NCI-H1436 (cell line): Measurements from ENCODE around the gene SYCP1.
A peak's percentile ranks its signal among the peaks of the same experiment; 100 is the strongest.
"Not testable (repeated sequence)": the region's sequence is repeated elsewhere in the genome, so short reads cannot be mapped to it uniquely, and the experiment has no call there.

Source experiments
- DNase-seq: peaks from one replicate; lab custom pipeline; 2025; lab: John Stamatoyannopoulos, UW

SYCP1 gene

DNA sequence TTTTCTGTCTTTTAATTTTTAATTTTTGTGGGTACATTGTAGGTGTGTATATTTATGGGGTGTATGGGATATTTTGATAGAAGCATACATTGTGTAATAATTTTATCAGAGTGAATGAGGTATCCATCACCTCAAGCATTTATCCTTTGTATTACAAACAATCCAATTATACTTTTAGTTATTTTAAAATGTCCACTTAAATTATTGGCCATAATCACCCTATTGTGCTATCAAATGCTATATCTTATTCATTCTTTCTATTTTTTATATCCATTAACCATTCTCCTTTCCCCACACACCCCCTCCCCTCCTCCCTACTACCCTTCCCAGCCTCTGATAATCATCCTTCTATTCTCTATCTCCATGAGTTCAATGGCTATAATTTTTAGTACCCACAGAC, 104.8 kb downstream of the SYCP1 start:
- DNase-seq: no peak

DNA sequence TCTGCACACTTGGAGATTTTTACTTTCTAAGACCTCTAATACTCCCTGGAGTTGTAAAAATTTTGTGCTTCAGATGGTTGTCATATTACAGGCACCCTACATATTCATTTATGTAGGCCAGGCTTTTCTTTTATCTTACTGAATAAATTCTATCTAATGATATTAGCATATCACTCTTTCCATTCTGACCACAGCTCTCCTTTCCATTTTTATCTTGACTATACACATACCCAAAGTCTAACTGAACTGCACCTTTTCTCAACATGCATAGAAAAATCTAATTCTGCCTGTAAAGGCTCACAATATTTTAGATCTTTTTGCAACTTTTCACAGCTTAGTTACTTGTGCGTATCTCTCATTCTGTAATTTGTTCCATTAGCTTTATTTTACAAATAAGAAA, 122.2 kb downstream of the SYCP1 start:
- no peak for DNase-seq

DNA sequence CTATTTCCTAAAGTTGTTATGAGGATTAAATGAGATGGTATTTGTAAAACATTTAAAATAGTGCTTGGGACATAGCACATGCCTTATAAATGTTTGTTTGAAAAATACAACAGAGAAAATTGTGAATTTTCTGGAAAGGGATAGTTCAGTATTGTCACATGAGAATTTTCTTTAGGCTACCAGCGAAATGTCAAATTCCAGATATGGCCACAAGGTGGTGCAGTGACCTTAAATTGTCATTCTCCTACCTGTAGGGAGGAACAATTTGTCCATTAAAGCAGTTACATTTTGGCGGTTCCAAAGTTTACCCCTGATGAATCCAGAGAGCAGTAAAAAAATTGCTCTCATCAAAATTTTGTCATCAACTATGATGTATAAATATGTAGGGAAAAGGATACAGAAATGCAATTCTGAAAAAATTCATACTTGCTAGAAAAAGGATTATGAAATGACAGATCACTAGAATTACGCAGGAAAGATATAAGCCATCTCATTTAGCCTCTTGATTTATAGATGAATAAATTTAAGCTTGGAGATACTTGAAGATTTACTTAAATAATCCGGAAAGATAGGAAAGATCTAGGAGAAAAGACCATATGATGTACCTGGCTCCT, 124.7 kb downstream of the SYCP1 start:
- peak; percentile 27 for DNase-seq

DNA sequence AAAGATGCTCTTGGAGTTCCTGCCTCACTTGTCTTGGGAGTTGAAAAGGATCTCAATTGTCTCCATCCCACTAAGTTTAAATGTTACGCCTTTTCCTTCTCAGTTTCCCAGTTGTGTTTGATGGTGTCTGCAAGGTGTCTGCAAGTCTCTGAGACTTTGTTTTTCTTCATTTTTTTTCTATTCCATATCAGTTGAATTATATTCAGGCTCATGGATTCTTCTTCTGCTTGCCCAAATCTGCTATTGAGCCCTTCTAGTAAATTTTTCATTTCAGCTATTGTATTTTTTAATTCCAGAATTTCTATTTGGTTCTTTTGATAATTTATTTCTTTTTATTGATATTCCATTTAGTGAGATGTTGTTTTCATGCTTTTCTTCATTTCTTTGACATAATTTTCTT, 127.6 kb downstream of the SYCP1 start:
- DNase-seq: no peak

DNA sequence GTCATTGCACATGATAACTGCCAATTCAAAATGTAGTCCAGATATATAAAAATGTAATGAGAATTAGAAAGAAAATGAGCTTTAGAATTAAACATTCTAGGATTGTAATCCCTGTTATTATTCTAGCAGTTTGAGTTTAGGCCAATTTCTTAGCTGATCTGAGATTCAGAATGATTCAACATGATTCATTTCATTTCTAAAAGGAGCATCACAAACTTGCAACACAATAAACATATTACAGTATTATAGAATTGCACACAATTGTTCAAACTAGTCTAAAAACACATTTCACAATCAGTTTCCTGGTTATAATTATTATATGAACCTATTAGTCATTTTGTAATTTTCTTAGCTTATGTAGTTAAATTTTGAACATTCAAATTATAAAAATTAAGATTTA, 131.6 kb downstream of the SYCP1 start:
- DNase-seq: no peak

DNA sequence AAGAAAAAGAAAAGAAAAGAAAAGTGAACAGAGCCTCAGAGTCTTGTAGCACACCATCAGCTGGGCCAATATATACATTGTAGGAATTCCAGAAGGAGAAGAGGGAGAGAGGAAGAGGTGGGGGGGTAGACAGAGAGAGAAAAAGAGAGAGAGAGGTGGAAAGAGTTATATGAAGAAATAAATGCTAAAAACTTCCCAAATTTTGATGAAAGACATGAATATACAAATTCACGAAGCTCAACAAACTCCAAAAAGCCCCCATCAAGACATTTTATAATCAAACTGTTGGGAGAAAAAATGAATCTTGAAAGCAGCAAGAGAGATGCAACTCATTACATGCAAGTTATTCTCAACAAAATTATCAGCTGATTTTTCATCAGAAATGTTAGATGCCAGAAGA, 133.4 kb downstream of the SYCP1 start:
- no peak for DNase-seq

DNA sequence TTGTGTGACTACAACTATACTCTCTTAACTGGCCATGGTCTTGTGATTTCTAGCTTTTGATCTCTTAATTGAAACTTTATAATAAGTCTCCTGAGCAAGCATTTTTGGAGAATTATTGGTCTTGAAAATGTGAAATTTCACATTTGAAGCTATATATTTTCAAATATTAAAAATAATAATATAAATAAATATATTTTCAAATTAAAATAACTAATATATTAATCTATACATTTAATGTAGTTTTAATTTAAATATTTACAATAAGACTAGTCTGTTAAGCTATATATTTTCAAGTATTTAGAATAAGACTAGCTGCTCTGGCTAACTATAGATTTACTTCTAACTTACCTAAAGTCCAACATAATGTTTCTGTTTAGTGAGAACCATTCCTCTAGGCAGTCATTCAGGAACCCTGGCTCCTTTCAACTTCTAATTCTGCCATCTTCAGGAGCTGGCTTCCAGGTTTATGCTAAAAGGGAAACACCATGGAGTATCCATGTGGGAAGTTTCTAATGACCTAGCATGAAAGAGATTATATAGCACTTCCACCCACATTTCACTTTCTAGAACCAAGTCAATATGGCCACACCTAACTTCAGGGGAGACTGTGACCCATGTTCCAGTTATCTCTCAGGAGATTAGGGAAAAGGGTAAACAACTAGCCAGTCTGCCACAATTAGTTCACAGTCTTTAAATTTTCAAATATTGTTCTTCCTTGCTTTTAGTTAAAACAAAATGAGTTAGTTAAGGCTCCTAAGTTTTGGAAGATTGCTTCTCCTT, 143.0 kb downstream of the SYCP1 start:
- DNase-seq: no peak

DNA sequence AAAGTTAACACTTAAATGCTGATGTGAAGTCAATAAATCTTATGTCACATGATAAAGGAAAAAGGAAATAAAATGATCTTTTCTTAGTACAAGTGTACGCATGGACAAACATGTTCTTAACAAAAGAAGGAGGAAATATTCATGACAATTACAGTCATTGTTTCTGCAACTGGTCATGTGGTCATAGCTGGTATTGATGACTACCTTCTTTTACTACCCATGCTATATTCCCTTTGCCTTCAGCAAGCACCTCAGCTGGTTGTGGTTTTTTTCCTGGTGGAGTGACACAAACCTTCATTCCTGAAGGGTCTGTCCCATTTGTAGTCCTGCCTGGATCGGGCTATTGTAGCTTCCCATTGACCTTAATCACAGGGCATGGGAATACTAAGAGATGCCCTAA, 151.5 kb downstream of the SYCP1 start:
- DNase-seq: no peak

DNA sequence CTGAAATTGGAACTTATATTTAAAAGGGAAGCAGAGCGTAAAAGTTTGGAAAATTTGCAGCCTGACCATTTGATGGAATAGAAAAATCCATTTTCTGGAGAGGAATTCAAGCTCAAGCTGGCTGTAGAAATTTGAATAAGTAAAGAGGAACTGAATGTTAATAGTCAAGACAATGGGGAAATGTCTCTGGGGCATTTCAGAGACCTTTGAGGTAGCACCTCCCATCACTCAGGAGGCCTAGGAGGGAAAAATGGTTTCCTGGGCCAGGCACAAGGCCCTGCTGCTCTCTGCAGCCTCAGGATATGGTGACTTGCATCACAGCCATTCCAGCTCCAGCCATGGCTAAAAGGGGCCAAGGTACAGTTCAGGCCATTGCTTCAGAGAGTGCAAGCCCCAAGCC, 157.3 kb downstream of the SYCP1 start:
- DNase-seq: no peak

DNA sequence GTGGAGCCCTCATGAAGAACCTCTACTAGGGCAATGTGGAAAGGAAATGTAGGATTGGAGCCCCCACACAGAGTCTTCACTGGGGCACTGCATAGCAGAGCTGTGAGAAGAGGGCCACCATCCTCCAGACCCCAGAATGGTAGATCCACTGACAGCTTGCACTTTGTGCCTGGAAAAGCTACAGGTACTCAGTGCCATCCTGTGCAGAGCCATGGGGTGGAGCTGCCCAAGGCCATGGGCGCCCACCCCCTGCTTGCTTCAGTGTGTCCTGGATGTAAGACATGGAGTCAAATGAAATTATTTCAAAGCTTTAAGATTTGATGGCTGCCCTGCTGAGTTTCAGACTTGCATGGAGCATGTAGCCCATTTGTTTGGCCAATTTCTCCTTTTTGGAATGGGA, 157.8 kb downstream of the SYCP1 start:
- no peak for DNase-seq

DNA sequence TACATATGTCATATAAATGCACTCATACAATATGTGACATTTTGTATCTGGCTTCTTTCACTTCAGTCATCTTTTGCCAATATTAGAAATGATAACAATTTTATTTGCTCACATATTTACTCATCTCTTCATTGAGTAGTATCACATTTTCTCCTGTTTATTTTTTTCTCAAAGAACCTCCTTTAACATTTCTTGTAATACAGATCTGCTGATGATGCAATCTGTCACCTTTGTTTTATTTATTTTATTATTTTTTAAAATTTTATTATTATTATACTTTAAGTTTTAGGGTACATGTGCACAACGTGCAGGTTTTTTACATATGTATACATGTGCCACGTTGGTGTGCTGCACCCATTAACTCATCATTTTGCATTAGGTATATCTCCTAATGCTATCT, 159.1 kb downstream of the SYCP1 start:
- DNase-seq: no peak

DNA sequence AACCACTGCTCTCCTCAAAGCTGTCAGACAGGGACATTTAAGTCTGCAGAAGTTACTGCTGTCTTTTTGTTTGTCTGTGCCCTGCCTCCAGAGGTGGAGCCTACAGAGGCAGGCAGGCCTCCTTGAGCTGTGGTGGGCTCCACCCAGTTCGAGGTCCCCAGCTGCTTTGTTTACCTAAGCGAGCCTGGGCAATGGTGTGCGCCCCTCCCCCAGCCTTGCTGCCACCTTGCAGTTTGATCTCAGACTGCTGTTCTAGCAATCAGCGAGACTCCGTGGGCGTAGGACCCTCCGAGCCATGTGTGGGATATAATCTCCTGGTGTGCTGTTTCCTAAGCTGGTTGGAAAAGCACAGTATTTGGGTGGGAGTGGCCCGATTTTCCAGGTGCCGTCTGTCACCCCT, 164.9 kb downstream of the SYCP1 start:
- DNase-seq: not testable (repeated sequence)

DNA sequence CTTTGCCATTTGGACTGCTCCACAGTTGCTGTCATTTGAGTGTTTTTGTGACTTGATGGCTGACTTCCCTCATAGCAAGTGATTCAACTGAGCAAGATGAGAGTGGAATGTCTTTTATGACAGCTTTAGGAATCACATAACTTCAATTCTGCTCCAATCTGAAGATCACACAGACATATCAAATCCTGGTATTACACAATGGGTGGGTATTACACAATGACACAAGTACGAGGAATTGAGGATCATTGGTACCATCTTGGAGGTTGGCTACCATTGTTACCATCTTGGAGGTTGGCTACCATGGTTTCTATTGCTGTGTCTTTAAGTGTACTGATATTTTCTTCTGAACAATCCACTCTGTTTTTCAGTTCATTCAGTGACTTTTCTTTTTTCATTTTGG, 166.5 kb downstream of the SYCP1 start:
- DNase-seq: no peak

DNA sequence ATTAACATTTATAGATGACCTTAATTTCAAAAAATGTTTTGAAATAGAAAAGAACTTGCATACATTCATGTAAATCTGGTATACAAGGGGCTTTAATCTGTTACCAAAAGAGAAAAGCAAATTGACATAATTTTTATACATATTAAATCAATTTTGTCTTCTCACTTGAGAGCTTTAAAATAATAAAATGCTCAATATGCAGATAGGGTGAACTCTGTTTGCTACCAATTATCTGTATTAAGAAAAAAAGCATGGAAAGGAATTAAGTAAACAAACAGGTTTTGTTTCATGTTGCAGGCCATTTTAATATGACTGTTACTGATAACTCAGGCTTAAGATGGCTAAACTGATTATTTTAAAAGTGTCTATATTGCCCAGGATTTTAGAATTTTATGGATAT, 168.9 kb downstream of the SYCP1 start:
- no peak for DNase-seq

DNA sequence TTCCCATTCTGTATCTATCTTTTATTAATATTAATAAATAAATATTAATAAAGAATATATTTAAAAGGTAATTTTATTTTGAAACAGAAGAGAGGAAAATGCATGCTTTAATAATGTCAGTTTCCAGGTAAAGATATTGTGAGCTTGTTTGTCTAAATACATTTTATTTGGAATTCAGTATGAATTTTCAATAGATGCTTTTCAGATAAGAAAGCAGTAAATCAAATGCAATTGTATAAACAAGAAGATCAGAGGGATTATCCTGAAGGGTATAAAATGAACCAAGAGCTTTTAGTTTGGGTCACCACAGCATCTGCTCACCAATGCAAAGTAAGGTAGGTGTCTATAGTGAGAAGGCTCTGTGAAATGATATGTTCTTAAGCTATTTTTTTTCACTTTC, 174.9 kb downstream of the SYCP1 start, which contains the start of gene TSHB:
Gene TSHB (plus strand): TSS at position 301 of the 400 bp plus-strand sequence. CDS start 3,537 bp downstream, outside the sequence.
- DNase-seq: no peak

DNA sequence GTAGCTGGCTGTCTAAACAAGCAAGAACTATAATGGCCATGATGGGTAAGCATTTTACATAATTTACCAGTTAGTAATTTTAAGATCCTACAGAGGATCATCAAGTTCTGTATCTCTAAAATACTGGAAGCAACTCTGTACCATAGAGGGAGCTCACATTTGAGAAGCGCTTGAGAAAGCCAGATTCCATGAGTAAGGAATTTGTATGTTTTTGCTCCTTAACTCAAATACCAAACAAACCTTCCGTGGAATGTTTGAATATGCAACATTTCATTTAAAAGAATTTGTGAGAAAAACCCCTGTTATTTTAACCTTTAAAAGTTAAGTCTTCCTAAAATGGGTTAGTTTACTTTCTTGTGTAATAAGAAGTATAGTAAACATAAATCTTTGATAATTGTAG, 176.9 kb downstream of the SYCP1 start:
- DNase-seq: no peak

DNA sequence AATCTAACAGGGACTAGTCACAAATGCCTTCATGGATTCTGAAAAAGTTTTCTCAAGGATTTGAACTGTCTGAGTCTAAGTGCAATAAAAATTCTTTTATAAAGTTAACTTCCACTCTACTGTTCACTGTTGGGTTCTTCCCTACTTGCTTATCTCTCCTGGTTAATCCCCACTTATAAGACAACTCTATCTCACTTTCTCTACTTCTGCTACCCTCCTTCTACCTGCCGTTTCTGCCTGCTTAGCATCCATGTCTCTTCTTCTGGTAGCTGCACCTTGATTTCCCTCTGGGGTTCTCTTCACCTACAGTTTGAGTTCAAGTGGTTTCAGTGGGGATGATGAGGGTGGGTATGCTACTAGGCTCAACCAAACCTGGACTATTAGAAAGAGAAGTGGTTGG, 181.0 kb downstream of the SYCP1 start:
- no peak for DNase-seq

DNA sequence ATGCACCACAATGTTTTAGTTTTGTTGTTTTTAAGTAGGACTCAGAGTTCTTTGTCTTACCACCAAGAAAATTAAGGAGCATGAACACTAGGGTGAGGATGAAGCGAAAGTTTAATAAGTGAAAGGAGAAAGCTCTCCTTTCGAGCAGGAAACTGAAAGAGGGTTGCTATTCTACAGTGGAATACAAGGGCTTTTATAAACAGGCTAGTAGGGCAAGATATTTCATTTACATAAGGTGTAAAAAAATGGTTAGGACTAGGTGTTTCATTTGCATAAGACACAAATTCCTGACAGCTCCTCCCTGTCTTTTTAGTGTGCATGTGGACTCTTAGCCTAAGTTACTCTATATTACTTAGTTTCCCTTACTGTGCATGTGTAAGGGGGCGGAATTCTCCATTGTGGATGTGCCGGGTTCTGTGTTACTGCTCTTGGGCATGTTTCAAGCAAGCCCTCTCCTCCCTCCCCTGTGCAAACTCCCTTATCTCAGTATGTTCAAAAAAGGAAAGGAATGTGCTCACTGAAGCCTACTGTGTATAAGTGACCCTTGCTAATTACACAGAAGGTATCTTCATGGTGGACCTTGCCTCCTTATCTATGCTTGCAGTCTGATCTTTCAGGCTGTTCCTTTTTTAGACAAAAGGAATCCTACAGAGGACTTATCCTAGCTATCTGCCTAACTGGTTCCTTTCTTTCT, 182.3 kb downstream of the SYCP1 start:
- no peak for DNase-seq

DNA sequence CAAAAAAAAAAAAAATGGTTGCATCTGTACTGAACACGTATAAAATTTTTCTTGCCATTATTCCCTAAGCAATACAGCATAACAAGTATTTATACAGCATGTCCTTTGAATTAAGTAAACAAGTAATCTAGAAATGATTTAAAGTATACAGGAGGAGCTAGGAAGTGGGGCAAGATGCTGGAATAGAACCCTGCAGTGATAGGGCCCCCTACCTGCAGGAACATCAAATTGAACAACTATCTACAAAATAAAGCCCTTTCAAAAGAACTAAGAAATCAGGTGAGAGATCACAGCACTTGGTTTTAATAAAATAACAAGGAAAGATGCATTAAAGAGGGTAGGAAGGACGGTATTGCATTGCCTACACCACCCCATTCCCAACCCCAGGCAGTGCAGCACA, 185.8 kb downstream of the SYCP1 start:
- no peak for DNase-seq

DNA sequence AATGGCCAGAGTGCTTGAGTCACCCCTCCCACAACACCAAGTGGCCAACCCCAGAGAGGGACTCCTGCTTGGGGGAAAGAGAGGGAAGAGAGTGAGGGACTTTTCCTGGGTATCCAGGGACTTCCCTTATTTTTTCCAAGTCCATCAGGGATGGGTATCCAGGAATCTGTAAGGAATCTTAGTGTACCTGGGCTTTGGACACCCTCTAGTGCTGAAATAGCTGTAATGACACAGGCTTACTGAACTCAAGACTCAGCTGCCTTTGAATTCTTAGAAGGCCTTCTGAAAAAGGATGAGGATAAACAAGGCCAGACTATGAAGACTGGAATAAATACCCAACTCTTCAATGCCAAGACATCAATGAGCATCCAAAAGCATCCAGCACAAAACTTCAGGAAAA, 187.0 kb downstream of the SYCP1 start:
- no peak for DNase-seq
